ENCODE data around the gene AGAP1.

The AGAP1 gene

GRCh38 chr2:236051351-236051750 is 557.5 kb downstream of the AGAP1 start:
- Histone ChIP-seq H3K9me2 (replicated peaks; ENCODE audit: control insufficient read depth, low read length) (no peaks in the 10 kb centered on the region), H3K27ac (ENCODE audit: low read depth, low read length) (no peak overlapping the region), H3K79me2 (ENCODE audit: control insufficient read depth, low read length) (no peaks in the 10 kb centered on the region), H3K36me3 (ENCODE audit: control insufficient read depth, low read length) (no peaks in the 10 kb centered on the region), H3K27me3 (ENCODE audit: control insufficient read depth, low read length) (no peaks in the 10 kb centered on the region), H4K20me1 (ENCODE audit: control insufficient read depth, insufficient read depth, low read depth, low read length) (no peaks in the 10 kb centered on the region), H3K4me1 (ENCODE audit: control insufficient read depth, low read length) (no peaks in the 10 kb centered on the region), H3K4me3 (ENCODE audit: low read length) (no peak overlapping the region), H3K4me2 (ENCODE audit: low read length) (no peak overlapping the region), H3F3A (ENCODE audit: control insufficient read depth, insufficient read depth) (no peaks in the 10 kb centered on the region), H3K9me3 (ENCODE audit: control insufficient read depth, insufficient read depth, low read length) (no peaks in the 10 kb centered on the region)
- TF ChIP-seq, protein P1, sequence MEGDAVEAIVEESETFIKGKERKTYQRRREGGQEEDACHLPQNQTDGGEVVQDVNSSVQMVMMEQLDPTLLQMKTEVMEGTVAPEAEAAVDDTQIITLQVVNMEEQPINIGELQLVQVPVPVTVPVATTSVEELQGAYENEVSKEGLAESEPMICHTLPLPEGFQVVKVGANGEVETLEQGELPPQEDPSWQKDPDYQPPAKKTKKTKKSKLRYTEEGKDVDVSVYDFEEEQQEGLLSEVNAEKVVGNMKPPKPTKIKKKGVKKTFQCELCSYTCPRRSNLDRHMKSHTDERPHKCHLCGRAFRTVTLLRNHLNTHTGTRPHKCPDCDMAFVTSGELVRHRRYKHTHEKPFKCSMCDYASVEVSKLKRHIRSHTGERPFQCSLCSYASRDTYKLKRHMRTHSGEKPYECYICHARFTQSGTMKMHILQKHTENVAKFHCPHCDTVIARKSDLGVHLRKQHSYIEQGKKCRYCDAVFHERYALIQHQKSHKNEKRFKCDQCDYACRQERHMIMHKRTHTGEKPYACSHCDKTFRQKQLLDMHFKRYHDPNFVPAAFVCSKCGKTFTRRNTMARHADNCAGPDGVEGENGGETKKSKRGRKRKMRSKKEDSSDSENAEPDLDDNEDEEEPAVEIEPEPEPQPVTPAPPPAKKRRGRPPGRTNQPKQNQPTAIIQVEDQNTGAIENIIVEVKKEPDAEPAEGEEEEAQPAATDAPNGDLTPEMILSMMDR (IDR thresholded peaks at IDR 0.05; ENCODE audit: low read depth, low read length, poor library complexity, severe bottlenecking): no peak
- TF ChIP-seq EZH2phosphoT487 (IDR thresholded peaks at IDR 0.05; ENCODE audit: borderline replicate concordance, low read length): no peak

DNA sequence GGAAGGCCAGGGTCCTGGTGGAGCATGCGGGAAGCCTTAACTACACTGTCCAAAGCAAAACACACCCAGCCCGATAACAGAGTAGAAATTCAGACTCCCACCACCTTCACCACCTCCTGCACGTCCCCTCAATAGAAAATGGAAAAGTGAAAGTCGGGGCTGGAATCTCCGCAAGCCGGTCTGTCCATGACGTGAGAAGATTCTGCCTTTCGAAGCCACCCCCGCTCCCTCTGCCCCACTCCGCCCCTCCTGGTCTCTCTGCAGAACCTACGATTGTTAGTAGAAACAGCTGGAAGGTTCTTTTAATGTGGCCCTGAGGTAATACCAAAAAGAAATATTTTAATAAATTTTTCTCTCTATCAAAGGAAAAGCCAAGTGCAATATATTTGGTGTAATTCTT is 558.0 kb downstream of the AGAP1 start:
- TF ChIP-seq, protein P1 (IDR thresholded peaks at IDR 0.05; ENCODE audit: low read depth, low read length, poor library complexity, severe bottlenecking): no peak
- TF ChIP-seq EZH2phosphoT487 (IDR thresholded peaks at IDR 0.05; ENCODE audit: borderline replicate concordance, low read length): no peak
- Histone ChIP-seq H3K9me3 (ENCODE audit: control insufficient read depth, insufficient read depth, low read length) (no peaks in the 10 kb centered on the region), H3K79me2 (ENCODE audit: control insufficient read depth, low read length) (no peaks in the 10 kb centered on the region), H3K36me3 (ENCODE audit: control insufficient read depth, low read length) (no peaks in the 10 kb centered on the region), H3K4me2 (ENCODE audit: low read length) (no peak overlapping the region), H3F3A (ENCODE audit: control insufficient read depth, insufficient read depth) (no peaks in the 10 kb centered on the region), H3K4me3 (ENCODE audit: low read length) (no peak overlapping the region), H3K4me1 (ENCODE audit: control insufficient read depth, low read length) (no peaks in the 10 kb centered on the region), H3K27ac (ENCODE audit: low read depth, low read length) (no peak overlapping the region), H3K27me3 (ENCODE audit: control insufficient read depth, low read length) (no peaks in the 10 kb centered on the region), H4K20me1 (ENCODE audit: control insufficient read depth, insufficient read depth, low read depth, low read length) (no peaks in the 10 kb centered on the region), H3K9me2 (replicated peaks; ENCODE audit: control insufficient read depth, low read length) (no peaks in the 10 kb centered on the region)

DNA sequence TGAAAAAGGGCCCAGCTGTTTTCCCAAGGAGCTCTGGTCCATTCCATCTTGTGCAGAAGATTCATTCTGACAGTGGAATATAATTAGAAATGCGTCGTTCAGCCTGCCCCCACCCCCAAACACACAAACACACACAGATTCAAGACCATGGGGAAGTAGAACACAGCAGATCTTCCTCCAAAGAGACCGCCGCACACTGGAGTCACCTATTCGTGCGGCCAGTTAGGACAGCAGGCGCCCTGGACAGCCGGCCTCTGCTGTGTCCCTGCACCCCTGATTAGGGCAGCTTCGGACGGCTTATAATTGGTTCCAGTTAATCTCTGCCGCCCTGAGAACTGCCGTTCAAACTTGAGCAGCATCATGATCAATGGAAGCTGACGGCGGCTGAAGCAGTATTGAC is 558.4 kb downstream of the AGAP1 start:
- no peaks in the 10 kb centered on the region for H3K9me2 ChIP-seq (replicated peaks; ENCODE audit: control insufficient read depth, low read length)
- no peaks in the 10 kb centered on the region for H3K4me1 ChIP-seq (ENCODE audit: control insufficient read depth, low read length)
- H3K36me3 ChIP-seq (ENCODE audit: control insufficient read depth, low read length): no peaks in the 10 kb centered on the region
- no peak overlapping the region for H3K27ac ChIP-seq (ENCODE audit: low read depth, low read length)
- H3K4me3 ChIP-seq (ENCODE audit: low read length): no peak overlapping the region
- no peaks in the 10 kb centered on the region for H3K79me2 ChIP-seq (ENCODE audit: control insufficient read depth, low read length)
- no peaks in the 10 kb centered on the region for H4K20me1 ChIP-seq (ENCODE audit: control insufficient read depth, insufficient read depth, low read depth, low read length)
- H3K4me2 ChIP-seq (ENCODE audit: low read length): no peak overlapping the region
- TF ChIP-seq, protein P1 (IDR thresholded peaks at IDR 0.05; ENCODE audit: low read depth, low read length, poor library complexity, severe bottlenecking): no peak
- no peak for TF ChIP-seq EZH2phosphoT487 (IDR thresholded peaks at IDR 0.05; ENCODE audit: borderline replicate concordance, low read length)
- no peaks in the 10 kb centered on the region for H3K27me3 ChIP-seq (ENCODE audit: control insufficient read depth, low read length)
- no peaks in the 10 kb centered on the region for H3F3A ChIP-seq (ENCODE audit: control insufficient read depth, insufficient read depth)
- no peaks in the 10 kb centered on the region for H3K9me3 ChIP-seq (ENCODE audit: control insufficient read depth, insufficient read depth, low read length)

Measured in DOHH2 (cell line).